HG02970 (cell line): ENCODE results near the gene UBFD1.
"Not testable (repeated sequence)": the region's sequence is repeated elsewhere in the genome, so short reads cannot be mapped to it uniquely, and the experiment has no call there.

Source experiments
- ATAC-seq: cut with Tn5 transposase; IDR thresholded peaks from one replicate; pipeline ENCODE4 v1.9.1; 2021; ENCODE audit warnings: mild to moderate bottlenecking, moderate library complexity, moderate number of reproducible peaks; ENCODE audit not compliant: unreplicated experiment, low FRiP score

The UBFD1 gene

DNA sequence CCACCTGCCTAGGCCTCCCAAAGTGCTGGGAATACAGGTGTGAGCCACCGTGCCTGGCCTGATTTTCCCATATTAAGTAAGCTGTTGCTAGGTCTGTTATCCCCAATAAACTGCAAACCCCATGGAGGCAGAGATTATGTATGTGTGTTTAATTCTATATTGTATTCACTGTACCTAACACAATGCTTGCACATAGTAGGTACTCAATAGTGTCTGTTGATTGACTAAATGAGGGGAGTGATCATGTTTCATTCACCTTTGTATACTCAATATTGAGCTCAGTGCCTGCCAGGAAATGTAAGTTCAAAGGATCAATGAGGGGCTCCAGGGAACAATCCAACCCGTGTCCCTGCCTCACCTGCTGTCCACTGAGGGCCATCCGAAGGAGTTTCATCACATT, 32.6 kb upstream of the UBFD1 start:
- no peak for ATAC-seq

- no peak for ATAC-seq
Observed at GRCh38 chr16:23527961-23528643, 29.4 kb upstream of the UBFD1 start.

DNA sequence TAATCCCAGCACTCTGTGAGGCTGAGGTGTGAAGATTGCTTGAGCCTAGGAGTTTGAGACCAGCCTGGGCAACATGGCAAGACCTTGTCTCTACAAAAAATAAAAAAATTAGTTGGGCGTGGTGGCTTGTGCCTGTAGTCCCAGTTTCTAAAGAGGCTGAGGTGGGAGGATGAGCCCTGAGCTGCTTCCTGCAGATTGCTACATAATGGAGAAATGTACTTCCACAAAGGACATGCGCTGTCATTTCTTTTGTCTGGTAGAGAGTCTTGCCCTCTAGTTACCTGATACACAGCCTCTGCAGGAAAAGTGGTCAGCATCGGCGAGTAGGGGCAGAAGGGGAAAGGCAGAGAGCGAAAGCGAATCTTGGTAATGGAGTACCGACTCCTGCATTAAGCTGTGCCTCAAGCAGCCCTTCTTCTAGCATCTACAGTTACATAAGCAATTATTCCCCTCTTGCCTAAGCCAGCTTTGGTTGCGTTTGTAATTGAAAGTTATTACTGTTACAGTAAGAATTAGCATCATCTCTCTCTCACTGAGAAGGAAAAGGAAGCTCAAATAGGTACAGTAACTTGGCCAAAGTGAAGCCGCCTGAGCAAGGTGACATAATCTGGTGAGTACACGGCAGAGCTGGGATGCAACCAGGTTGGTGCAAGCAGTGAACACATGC, 28.8 kb upstream of the UBFD1 start:
- no peak for ATAC-seq

DNA sequence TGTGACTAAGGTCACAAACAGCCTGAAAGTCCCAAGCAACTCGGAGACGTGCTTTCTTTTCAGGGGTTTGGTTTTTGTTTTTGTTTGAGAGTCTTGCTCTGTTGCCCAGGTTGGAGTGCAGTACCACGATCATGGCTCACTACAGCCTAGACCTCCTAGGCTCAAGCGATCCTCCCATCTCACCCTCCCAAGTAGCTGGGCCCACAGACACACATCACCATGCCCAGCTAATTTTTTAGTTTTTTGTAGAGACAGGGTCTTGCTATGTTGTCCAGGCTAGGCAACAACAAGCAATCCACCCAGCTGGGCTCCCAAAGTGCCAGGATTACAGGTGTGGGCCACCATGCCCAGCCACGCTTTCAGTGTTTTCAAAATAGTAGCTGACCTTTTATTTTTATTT, 27.5 kb upstream of the UBFD1 start:
- no peak for ATAC-seq

- ATAC-seq, result no peak
Observed at GRCh38 chr16:23532448-23532847, 25.1 kb upstream of the UBFD1 start.

GRCh38 chr16:23534868-23535860, 22.4 kb upstream of the UBFD1 start:
- ATAC-seq, result no peak

DNA sequence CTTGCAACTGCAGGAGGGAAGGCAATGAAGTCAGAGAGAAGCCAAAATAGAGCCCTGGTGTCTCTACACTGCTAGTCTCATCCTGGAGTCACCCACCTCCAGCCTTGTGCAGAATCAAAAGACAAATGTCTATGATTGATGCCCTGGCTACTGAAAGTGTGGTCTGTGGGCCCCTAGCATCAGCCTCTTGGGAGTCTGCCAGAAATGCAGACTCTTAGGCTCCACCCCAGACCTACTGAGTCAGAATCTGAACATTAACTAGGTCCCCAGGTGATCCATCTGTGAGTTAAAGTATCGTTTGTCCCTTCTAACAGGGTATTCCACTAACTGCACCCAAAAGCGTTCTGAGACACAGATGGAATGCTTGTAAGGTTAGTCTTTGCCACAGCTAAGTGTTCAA, 21.6 kb upstream of the UBFD1 start:
- ATAC-seq, result no peak

DNA sequence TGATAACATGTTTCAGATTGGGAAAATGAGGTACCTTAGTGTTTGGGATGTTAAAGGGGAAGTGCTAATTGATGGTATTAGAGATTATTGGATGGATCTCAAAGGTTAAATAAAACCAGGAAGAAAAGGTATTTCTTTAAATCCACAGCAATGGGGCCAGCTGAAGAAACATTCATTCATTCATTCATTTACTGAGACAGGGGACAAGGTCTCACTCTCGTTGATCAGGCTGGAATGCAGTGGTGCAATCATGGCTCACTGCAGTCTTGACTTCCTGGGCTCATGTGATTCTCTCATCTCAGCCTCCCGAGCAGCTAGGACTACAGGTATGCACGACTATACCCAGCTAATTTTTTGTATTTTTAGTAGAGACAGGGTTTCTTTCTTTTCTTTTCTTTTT, 20.1 kb upstream of the UBFD1 start:
- ATAC-seq, result no peak

GRCh38 chr16:23538919-23539278, 18.6 kb upstream of the UBFD1 start:
- no peak for ATAC-seq

GRCh38 chr16:23539984-23540816, 17.3 kb upstream of the UBFD1 start:
- ATAC-seq, result no peak

GRCh38 chr16:23540817-23541178, 16.7 kb upstream of the UBFD1 start:
- ATAC-seq, result not testable (repeated sequence)

- no peak for ATAC-seq
Observed at GRCh38 chr16:23544436-23544835, 13.1 kb upstream of the UBFD1 start.

DNA sequence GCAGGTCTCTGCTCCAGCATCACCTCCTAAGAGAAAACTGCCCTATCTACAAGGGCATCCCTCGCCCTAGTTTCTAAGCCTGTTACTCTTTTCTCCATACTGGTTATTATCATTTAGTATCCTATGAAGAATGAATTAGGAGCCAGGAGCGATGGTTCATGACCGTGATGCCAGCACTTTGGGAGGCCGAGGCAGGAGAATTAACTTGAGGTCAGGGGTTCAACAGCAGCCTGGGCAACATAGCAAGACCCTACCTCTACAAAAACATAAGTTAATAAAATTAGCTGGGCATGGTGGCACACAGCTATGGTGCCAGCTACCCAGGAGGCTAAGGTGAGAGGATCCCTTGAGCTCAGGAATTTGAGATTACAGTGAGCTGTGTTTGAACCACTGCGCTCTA, 7.6 kb upstream of the UBFD1 start:
- ATAC-seq, result no peak

DNA sequence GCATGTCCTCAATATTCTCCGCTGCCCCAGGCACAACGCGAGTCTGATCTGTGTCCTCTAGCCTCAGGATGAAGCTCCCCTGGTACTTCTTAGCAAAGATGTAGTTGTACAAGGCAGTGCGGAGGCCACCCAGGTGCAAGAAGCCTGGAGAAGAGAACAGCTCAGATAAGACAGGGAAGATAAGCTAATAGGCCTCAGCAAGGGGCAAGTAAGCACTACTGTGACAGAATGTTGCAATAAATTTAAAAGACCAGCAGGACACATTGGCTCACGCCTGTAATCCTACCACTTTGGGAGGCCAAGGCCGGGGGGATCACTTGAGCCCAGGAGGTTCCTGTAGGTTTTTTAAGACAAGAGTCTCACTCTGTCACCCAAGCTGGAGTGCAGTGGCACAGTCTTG, 5.4 kb upstream of the UBFD1 start:
- ATAC-seq, result no peak

DNA sequence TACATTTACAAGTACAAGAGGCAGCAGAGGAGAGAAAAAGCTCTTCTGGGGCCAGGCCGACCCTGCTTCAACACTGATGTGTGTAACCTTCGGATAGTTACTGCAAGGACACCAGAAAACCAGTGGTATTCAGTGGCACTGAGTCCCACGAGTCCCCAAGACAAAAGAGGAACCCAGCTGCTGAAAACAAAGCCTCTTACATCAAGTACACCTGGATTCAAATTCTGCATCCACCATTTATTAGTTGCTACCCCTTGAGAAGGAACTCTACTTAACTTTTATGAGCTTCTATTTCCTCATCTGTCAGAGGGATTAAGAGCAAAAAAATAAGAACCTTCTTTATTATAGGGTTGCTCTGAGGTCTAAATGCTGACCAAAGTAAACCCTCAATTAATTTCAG, 3.0 kb upstream of the UBFD1 start:
- ATAC-seq, result no peak

DNA sequence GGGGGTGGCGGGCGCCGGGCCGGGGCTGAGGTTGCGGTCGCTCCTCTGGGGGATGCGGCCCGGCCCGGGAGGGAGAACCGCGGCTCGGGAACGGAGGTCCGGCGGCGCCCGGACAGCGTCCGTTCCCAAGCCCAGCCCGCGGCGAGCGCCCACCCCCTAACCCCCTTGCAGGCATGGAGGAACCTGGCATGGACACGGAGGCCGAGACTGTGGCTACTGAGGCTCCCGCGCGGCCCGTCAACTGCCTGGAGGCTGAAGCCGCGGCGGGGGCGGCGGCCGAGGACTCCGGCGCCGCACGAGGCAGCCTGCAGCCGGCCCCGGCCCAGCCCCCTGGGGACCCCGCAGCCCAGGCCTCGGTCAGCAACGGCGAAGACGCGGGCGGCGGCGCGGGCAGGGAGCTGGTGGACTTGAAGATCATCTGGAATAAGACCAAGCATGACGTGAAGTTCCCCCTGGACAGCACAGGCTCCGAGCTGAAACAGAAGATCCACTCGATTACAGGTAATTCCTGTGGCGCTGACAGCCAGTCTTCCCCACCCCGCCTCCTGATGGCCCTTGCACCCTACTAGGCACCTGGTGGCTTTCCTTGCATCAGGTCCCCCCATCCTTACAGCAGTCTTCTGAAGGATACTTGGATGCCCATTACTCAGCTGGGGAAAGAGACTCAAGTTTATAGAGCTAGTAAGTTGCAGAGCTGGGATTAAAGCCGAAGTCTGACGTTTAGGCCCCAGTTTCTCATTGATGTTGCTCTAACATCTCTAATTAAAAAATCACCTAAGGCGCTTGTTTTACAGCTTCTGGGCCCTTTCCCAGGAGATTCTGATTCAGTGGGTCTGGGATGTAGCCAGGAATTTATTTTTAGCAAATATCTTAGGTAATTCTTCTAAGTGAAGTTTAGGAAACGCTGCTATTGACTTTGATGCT, 514 bp downstream of the UBFD1 start:
- peak; percentile 1 for ATAC-seq

GRCh38 chr16:23561586-23561985, 4.1 kb downstream of the UBFD1 start:
- no peak for ATAC-seq

- no peak for ATAC-seq
Observed at GRCh38 chr16:23562505-23562904, 5.0 kb downstream of the UBFD1 start.

DNA sequence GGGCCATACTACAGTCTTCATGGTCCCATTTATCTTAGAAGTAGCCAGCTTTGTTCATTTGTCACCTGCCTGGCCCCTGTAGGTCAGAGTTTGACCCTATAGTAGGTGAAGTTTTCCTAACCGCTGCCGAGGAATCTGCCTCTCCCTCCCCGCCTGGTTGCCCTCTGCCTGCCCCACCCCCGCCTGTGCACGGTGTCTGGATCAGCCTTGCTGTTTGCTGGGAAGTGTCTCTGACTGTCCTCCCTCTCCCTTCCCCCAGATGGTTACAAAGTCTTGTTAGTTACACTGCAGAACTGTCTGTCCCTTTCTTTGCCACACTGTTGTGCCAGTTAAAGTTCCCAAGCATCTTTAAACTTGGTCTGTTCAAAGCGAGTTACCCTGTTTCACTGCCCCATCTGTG, 5.7 kb downstream of the UBFD1 start:
- no peak for ATAC-seq
